Stimulated activated CD4-positive, alpha-beta T cell treated with anti-CD3 and anti-CD28 coated beads, Interleukin-1b, Interleukin-23, amount 100 ng/mL, for 48 hours (primary cell): ENCODE measurements around the gene MALT1.

Experiments
- DNase-seq: peaks from one replicate; pipeline ENCODE4 v3.0.0-alpha.2; 2020

The MALT1 gene

GRCh38 chr18:58694221-58694620 lies 23.0 kb downstream of the MALT1 start:
- DNase-seq = no peak

GRCh38 chr18:58694720-58695468 lies 23.6 kb downstream of the MALT1 start:
- no peak for DNase-seq

GRCh38 chr18:58695772-58696171 lies 24.5 kb downstream of the MALT1 start:
- DNase-seq = peak; percentile 28

GRCh38 chr18:58697146-58697545 lies 25.9 kb downstream of the MALT1 start:
- no peak for DNase-seq

DNA sequence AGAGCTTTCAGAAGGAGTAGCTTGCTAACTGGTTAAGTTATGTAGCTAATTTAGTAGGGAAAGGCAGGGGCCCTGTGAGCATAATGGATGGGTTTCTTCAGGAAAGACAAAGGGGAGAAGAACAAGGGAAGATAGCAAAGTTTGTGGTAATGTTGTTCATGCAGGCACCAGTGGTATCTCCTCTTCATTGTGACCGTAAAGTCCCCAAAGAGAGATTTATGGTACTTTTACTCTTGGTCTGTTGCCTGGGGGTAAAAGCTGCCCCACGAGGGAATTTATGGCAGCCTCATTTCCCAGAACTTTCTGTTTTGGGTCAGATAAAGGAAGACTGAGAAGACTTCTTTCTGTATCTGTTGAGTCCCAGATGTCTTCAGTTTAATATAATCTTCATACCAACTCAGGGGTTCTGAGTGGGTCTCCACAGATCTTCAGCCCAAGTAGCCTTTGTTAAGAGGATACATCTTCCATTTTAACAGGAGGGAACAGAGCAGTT lies 27.5 kb downstream of the MALT1 start:
- DNase-seq = no peak

DNA sequence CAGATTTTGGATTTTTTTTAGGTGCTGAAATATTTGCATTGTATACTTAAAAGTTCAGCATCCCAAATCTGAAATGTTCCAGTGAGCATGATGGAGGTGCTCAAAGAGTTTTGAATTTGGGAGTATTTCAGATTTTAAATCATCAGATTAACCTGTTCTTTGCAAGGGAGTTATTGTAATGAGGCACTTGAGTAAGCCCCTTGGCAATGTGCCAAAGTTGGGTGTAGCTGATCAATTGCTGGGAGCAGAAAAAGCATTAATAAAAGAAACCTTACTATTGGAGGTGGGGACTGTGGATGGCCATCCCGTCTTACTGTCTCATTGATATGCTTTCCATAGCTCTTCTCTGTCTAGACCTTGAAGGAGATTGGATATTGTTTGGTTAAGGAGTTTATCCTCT lies 28.3 kb downstream of the MALT1 start:
- DNase-seq = no peak

DNA sequence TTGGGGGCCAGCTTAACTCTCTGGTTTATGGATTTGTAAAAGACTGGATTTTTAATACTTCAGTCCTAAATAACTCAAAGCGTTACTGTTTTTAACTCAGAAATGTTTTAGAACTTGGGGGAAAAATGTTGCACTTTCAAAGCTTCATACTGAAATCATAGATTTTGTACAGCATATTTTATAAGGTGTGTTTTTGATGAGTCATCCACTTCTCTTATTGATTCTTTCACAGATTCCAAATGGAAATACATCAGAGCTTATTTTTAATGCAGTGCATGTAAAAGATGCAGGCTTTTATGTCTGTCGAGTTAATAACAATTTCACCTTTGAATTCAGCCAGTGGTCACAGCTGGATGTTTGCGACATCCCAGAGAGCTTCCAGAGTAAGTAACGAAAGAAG lies 28.9 kb downstream of the MALT1 start:
- DNase-seq = no peak

GRCh38 chr18:58712930-58713329 lies 41.7 kb downstream of the MALT1 start:
- no peak for DNase-seq

DNA sequence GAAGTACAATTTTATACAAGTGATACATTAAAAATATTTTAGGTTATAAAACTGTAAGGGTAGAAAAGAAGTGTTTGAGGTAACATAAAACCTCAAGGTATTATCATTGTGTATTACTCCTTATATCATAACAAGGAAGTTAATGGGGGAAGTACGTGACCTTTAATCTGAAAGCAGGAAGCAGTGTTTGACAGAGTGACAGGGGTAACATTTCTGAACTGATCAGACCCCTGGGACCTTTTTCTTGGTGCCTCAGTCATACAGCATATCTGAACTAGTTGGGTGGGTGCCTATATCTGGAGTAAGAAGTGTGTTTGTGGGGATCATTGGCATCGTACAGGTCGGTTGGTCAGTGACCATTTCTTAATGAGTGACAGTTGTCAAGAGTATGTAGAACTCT lies 43.0 kb downstream of the MALT1 start:
- DNase-seq = no peak

GRCh38 chr18:58714821-58715220 lies 43.6 kb downstream of the MALT1 start:
- no peak for DNase-seq

- DNase-seq = no peak
Measured at GRCh38 chr18:58715540-58715939, 44.3 kb downstream of the MALT1 start.

DNA sequence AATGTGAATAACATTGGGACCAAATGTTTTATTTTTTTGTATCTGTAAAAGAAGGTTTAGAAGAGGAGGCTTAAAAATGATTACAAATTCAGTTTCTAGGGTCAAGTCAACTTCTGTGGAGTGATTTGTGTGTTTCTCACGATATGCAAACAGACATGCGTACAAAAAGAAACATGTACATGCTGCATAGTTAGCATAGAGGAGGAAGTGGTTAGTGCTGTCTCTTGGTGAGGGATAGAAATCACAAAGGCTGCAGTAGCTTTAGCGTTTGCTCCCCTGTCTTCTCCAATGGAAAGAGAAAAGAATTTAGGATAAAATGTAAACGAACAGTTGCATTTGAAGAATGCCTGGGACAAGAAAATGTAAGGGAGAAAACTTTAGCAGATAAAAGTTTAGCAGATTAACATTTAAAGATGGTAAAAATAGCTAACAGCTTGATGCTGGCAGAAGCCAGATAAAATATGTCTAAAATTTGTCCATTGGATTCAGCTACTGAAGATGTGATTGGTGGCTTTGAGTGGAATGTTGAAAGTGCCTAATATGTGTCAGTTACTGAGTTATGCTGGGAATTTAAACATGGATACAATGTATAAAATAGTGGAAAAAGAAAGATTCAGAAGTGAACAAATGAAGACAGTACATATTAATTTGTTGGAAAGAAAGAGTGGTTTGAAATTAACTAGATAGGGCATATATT lies 44.9 kb downstream of the MALT1 start:
- no peak for DNase-seq

- DNase-seq = no peak
Measured at GRCh38 chr18:58721566-58722239, 50.4 kb downstream of the MALT1 start.

- DNase-seq = no peak
Measured at GRCh38 chr18:58723810-58724602, 52.7 kb downstream of the MALT1 start.

DNA sequence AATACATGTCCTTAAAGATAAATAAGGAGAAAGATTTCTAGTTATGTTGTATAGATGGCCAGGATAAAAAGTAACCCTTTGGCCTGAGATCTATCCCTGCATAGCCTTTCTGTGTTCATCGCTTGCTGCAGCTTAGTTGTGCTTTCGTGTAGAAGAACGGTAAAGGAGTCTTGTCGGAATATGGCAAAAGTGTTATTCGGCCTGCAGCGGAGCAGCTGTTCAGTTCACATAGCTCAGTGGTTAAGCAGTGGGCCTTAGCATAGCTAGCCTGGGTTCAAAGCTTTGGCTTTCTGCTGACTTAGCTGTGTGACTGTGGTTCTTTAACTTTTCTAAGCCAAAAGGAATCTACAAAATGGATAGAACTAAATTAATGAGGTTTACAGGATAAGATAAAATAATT lies 55.4 kb downstream of the MALT1 start:
- DNase-seq = no peak

GRCh38 chr18:58727776-58728500 lies 56.7 kb downstream of the MALT1 start:
- no peak for DNase-seq

- no peak for DNase-seq
Measured at GRCh38 chr18:58728719-58729118, 57.5 kb downstream of the MALT1 start.

GRCh38 chr18:58730618-58731017 lies 59.4 kb downstream of the MALT1 start:
- no peak for DNase-seq

GRCh38 chr18:58732471-58732870 lies 61.2 kb downstream of the MALT1 start:
- DNase-seq = no peak

DNA sequence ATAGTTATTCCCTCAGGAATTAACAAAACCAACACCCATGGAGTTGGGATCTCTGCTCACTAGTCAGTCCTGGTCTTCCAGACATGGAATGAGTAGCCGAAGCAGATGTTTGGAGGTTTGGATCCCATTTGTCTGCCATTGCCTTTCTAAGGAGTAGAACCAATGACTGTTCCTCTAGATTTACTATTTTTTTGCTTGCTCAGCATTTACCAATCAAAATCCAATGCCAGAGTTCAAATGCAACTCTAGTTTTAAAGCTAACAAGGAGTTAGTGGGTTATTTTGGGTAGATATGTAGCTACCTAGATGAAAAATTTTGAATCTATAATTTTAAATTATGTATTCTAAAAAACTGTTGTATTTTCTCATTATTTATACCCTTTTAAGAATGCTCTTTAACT lies 62.6 kb downstream of the MALT1 start:
- DNase-seq = no peak

DNA sequence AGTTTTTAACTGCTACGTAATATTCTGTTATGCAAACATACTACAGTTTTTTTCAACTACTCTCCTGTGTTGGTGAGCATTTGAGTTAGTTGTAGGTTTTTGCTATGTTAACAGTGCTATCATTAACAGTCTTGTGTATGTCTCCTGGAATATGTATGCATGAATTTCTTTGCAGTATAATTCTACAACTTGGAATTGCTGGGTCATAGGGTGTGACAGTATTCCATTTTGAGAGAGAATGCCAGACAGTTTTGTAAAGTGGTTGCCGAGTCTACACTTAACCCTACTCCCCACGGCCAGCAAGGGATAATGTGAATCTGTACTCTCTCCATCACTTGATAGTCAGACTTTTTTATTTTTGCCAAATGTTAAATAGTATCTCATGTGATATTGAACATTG lies 67.1 kb downstream of the MALT1 start:
- no peak for DNase-seq

DNA sequence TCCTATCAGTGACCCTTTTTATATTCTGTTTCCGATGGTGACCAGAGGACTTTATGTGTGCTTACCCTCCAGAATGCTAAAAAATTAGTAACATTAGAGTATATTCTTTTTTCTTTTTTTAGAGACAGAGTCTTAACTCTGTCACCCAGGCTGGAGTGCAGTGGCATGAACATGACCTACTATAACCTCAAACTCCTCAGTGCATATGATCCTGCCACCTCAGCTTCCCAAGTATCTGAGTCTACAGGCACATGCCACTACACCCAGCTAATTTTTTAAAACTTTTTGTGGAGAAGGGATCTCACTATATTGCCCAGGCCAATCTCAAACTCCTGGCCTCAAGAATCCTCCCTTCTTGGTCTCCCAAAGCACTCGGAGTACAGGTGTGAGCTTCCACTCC lies 74.6 kb downstream of the MALT1 start:
- no peak for DNase-seq
